ENCODE data around the gene PLA2G1B.
A peak's percentile ranks its signal among the peaks of the same experiment; 100 is the strongest.

The PLA2G1B gene

DNA sequence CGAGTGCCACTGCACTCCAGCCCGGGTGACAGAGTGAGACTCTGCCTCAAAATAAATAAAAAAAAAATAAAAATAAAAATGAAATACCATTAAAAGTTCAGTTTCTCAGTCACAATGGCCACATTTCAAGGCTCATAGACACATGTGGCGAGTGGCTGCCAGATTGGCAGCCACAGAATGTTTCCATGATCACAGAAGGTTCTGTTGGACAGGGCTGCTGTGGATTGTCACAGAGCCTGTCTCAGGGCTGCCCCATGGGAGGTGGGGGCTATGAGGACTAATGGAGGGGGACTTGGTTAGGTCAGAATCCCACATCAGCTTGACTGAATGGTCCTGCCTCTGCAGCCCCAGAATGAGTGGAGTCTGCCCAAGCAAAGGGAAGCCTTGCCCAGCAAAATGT is 3.8 kb upstream of the PLA2G1B start:
- H3K36me3 ChIP-seq (ENCODE audit: control insufficient read depth in 2 of 2, insufficient read depth in 2 of 2, low read length in 2 of 2) = no peaks in the 10 kb centered on the region
- H3K4me3 ChIP-seq (ENCODE audit: low read length in 2 of 2) = no peak overlapping the region
- no peaks in the 10 kb centered on the region for H3K9me3 ChIP-seq (ENCODE audit: control insufficient read depth in 2 of 2, low read length in 2 of 2)
- H3K27me3 ChIP-seq (ENCODE audit: control insufficient read depth in 2 of 2, insufficient read depth in 2 of 2, low read length in 2 of 2) = no peaks in the 10 kb centered on the region
- no peak overlapping the region for H3K9ac ChIP-seq (ENCODE audit: low read depth in 1 of 2, low read length in 2 of 2)
- no peak overlapping the region for H3K27ac ChIP-seq (ENCODE audit: low read depth in 2 of 2, low read length in 2 of 2)
- H3K4me1 ChIP-seq (ENCODE audit: control insufficient read depth in 2 of 2, insufficient read depth in 2 of 2, low read length in 2 of 2) = no peaks in the 10 kb centered on the region

DNA sequence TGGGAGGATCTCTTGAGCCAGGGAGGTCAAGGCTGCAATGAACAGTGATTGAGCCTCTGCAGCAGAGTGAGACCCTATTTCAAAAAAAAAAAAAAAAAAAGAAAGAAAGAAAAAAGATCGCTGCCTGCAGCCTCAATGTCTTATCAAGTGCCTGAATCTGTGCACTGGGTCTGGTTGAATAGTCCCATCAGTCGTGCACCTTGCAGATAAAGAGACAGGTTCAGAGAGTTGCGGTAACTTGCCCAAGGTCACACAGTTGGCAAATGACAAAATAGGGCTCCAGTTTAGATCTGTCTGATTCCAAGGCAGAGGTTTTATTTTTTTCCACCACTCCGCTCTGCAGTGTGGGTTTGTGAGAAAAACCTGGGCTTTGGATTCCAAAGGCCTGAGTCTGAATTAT is 649 bp upstream of the PLA2G1B start:
- H3K9ac ChIP-seq (ENCODE audit: low read depth in 1 of 2, low read length in 2 of 2) = no peak overlapping the region
- no peaks in the 10 kb centered on the region for H3K9me3 ChIP-seq (ENCODE audit: control insufficient read depth in 2 of 2, low read length in 2 of 2)
- no peaks in the 10 kb centered on the region for H3K36me3 ChIP-seq (ENCODE audit: control insufficient read depth in 2 of 2, insufficient read depth in 2 of 2, low read length in 2 of 2)
- H3K27me3 ChIP-seq (ENCODE audit: control insufficient read depth in 2 of 2, insufficient read depth in 2 of 2, low read length in 2 of 2) = no peaks in the 10 kb centered on the region
- no peak overlapping the region for H3K4me3 ChIP-seq (ENCODE audit: low read length in 2 of 2)
- H3K4me1 ChIP-seq (ENCODE audit: control insufficient read depth in 2 of 2, insufficient read depth in 2 of 2, low read length in 2 of 2) = peaks cover 0 to 4% of the 10 kb centered on the region in 2 donors
- H3K27ac ChIP-seq (ENCODE audit: low read depth in 2 of 2, low read length in 2 of 2) = no peak overlapping the region

DNA sequence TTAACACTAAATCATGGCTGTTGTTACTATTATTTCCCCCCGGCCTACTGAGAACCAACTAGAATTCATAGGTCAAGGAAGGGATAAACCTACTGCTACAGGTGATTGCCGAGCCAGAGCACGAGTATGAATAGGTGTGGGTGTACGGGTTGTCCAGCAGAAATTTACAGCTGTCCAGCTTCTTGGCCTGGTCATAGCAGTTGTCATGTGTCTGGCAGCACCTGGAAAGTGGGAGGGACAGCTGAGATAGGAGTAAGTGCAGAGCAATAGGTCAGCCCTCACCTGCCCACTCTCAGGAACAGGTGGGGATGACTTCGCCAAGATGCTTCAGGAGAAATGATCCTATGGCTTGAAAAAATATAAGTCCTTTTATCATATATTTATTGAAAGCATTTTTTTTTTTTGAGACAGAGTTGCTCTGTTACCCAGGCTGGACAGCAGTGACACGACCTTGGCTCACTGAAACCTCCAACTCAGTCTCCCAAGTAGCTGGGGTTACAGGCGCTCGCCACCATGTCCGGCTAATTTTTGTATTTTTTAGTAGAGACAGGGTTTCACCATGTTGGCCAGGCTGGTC is 2.6 kb downstream of the PLA2G1B start:
- Histone ChIP-seq H3K4me1 (ENCODE audit: control insufficient read depth in 2 of 2, insufficient read depth in 2 of 2, low read length in 2 of 2) (peaks cover 12 to 19% of the 10 kb centered on the region in 2 donors), H3K36me3 (ENCODE audit: control insufficient read depth in 2 of 2, insufficient read depth in 2 of 2, low read length in 2 of 2) (no peaks in the 10 kb centered on the region), H3K4me3 (ENCODE audit: low read length in 2 of 2) (no peak overlapping the region), H3K9ac (ENCODE audit: low read depth in 1 of 2, low read length in 2 of 2) (no peak overlapping the region), H3K27me3 (ENCODE audit: control insufficient read depth in 2 of 2, insufficient read depth in 2 of 2, low read length in 2 of 2) (no peaks in the 10 kb centered on the region), H3K27ac (ENCODE audit: low read depth in 2 of 2, low read length in 2 of 2) (no peak overlapping the region), H3K9me3 (ENCODE audit: control insufficient read depth in 2 of 2, low read length in 2 of 2) (no peaks in the 10 kb centered on the region)

DNA sequence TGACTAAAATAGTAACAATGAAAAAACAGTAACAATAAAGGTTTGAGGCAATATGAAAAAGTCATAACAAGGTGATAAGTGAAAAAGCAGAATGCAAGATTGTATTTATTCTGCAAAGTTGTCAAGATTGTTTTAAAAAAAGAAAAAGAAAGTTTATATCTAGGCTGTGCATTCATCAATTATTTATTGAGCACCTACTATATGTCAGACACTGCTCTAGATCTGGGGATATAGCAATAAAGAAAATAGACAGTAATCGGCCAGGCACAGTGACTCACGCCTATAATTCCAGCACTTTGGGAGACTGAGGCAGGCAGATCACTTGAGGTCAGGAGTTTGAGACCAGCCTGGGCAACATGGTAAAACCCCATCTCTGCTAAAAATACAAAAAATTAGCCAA is 3.8 kb downstream of the PLA2G1B start:
- H3K9ac ChIP-seq (ENCODE audit: low read depth in 1 of 2, low read length in 2 of 2) = no peak overlapping the region
- H3K4me1 ChIP-seq (ENCODE audit: control insufficient read depth in 2 of 2, insufficient read depth in 2 of 2, low read length in 2 of 2) = peaks cover 12 to 19% of the 10 kb centered on the region in 2 donors
- no peaks in the 10 kb centered on the region for H3K36me3 ChIP-seq (ENCODE audit: control insufficient read depth in 2 of 2, insufficient read depth in 2 of 2, low read length in 2 of 2)
- H3K27me3 ChIP-seq (ENCODE audit: control insufficient read depth in 2 of 2, insufficient read depth in 2 of 2, low read length in 2 of 2) = no peaks in the 10 kb centered on the region
- no peak overlapping the region for H3K27ac ChIP-seq (ENCODE audit: low read depth in 2 of 2, low read length in 2 of 2)
- H3K4me3 ChIP-seq (ENCODE audit: low read length in 2 of 2) = no peak overlapping the region
- no peaks in the 10 kb centered on the region for H3K9me3 ChIP-seq (ENCODE audit: control insufficient read depth in 2 of 2, low read length in 2 of 2)

DNA sequence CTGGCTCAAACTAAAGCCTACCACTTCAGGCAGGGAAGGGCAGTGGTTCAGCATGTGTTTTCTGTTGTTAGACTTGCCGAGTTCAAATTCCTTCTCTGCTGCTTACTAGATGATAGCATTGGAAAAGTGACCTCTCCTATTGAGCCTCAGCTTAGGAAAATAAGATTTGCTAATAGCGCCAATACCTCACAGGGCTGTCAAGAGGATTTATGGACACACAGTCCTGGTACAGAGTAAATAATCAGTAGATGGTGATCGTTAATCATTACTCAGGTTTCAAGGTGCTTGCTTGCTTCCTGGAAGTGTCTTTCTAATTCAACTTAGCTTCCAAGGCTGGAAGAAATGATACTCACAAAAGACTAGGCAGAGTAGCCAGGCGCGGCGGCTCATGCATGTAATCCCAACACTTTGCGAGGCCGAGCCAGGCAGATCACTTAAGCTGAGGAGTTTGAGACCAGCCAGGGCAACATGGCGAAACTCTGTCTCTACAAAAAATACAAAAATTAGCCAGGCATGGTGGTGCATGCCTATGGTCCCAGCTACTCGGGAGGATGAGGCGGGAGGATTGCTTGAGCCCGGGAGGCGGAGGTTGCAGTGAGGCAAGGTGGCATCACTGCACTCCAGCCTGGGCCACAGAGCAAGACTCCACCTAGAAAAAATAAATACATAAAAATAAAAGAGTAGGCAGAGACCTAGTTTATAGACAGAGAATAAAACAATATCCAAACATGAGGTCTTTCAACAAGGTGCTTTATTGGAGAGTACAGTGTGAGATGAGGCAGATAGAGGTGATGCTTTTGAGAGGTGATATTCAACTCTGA is 6.0 kb downstream of the PLA2G1B start:
- Histone ChIP-seq H3K4me3 (ENCODE audit: low read length in 2 of 2) (peak overlapping the region; percentile 14 to 33), H3K27me3 (ENCODE audit: control insufficient read depth in 2 of 2, insufficient read depth in 2 of 2, low read length in 2 of 2) (no peaks in the 10 kb centered on the region), H3K4me1 (ENCODE audit: control insufficient read depth in 2 of 2, insufficient read depth in 2 of 2, low read length in 2 of 2) (peaks cover 18 to 24% of the 10 kb centered on the region in 2 donors), H3K9me3 (ENCODE audit: control insufficient read depth in 2 of 2, low read length in 2 of 2) (no peaks in the 10 kb centered on the region), H3K27ac (ENCODE audit: low read depth in 2 of 2, low read length in 2 of 2) (peak overlapping the region; percentile 24 to 79), H3K36me3 (ENCODE audit: control insufficient read depth in 2 of 2, insufficient read depth in 2 of 2, low read length in 2 of 2) (no peaks in the 10 kb centered on the region), H3K9ac (ENCODE audit: low read depth in 1 of 2, low read length in 2 of 2) (peak overlapping the region in 1 of 2 donors; percentile 35)

DNA sequence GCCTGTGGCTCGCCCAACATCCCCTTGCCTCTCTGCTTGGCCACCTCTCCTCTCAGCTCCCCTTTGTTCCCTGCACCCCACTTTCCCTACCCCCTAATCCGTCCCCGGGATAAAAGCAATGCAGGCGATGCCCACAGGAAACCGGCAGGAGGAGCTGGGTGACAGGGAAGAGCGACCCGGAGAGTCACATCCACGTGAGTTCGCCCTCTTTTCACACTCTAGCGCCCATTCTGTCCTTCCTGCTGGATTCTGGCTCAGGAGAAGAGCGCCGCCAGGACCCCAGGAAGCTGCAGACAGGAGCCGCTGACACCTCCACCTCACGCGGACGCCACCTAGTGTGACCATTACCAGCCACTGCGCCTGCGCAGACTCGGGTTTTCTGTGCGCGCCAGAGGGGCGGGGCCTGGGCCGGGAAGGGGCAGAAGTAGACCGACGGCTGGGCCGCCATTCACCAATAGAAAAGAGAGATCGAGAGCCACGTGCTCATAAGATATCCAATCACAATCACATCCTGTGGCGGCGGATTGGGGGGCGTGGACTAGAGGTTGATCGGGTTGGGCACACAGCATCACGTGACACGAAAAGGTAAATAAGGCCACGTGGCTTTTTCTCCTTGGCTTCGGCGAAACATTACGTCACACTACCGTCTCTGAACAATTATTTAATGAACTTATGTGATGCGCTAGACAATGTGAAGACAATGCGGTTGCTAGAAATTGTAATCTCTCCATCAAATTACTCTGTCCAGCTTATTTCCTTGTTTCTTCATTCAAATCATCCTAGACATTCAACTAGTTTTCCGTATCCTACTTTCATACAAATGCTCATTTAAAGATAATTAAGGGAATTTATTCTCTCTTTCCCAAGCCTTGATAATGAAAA is 10.1 kb downstream of the PLA2G1B start:
- no peaks in the 10 kb centered on the region for H3K27me3 ChIP-seq (ENCODE audit: control insufficient read depth in 2 of 2, insufficient read depth in 2 of 2, low read length in 2 of 2)
- no peaks in the 10 kb centered on the region for H3K9me3 ChIP-seq (ENCODE audit: control insufficient read depth in 2 of 2, low read length in 2 of 2)
- H3K4me1 ChIP-seq (ENCODE audit: control insufficient read depth in 2 of 2, insufficient read depth in 2 of 2, low read length in 2 of 2) = peaks cover 18 to 20% of the 10 kb centered on the region in 2 donors
- H3K27ac ChIP-seq (ENCODE audit: low read depth in 2 of 2, low read length in 2 of 2) = peak overlapping the region; percentile 85 to 89
- H3K9ac ChIP-seq (ENCODE audit: low read depth in 1 of 2, low read length in 2 of 2) = peak overlapping the region; percentile 88 to 92
- H3K4me3 ChIP-seq (ENCODE audit: low read length in 2 of 2) = peak overlapping the region; percentile 84 to 93
- no peaks in the 10 kb centered on the region for H3K36me3 ChIP-seq (ENCODE audit: control insufficient read depth in 2 of 2, insufficient read depth in 2 of 2, low read length in 2 of 2)

DNA sequence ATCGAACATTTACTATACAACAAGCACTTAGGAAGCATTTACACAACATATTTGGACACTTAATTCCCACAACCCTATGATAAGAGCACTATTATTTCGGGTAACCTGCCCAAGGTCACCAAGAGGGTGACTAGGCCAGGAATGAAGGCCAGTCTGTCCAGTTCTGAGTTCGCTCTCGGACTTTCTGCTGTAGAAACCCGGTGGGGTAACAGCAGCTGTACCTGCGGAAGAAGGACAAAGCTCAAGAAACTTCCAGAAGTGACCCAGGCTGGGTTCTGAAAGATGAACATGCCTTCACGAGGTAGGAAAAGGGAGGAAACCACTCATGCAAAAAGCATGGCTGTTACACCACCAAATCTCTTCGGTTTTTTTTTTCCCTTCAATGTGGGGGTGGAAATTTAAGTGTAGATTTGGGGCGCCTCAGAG is 10.8 kb downstream of the PLA2G1B start:
- H3K9me3 ChIP-seq (ENCODE audit: control insufficient read depth in 2 of 2, low read length in 2 of 2) = no peaks in the 10 kb centered on the region
- peak overlapping the region; percentile 85 to 89 for H3K27ac ChIP-seq (ENCODE audit: low read depth in 2 of 2, low read length in 2 of 2)
- H3K4me3 ChIP-seq (ENCODE audit: low read length in 2 of 2) = peak overlapping the region; percentile 84 to 93
- H3K36me3 ChIP-seq (ENCODE audit: control insufficient read depth in 2 of 2, insufficient read depth in 2 of 2, low read length in 2 of 2) = no peaks in the 10 kb centered on the region
- H3K9ac ChIP-seq (ENCODE audit: low read depth in 1 of 2, low read length in 2 of 2) = peak overlapping the region; percentile 88 to 92
- peaks cover 13 to 15% of the 10 kb centered on the region in 2 donors for H3K4me1 ChIP-seq (ENCODE audit: control insufficient read depth in 2 of 2, insufficient read depth in 2 of 2, low read length in 2 of 2)
- no peaks in the 10 kb centered on the region for H3K27me3 ChIP-seq (ENCODE audit: control insufficient read depth in 2 of 2, insufficient read depth in 2 of 2, low read length in 2 of 2)

DNA sequence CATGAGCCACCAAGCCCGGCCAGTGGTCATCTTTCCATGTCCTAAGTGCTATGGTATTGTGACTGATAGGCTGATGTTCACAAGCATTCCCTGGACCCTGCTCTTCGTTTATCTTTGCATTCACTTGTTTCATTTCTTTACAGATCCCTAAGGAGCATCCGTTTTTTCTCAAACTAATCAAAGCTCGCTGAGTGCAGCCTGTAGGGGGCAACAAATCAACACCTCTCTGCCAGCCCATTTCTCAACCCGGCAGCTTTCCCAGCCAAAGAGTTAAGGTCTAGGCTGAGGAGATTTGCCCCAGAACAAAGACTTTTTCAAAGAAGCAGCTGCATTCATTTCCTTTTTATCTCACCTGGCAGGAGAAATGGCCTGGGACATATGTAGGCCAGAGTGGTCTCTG is 13.4 kb downstream of the PLA2G1B start:
- H3K4me1 ChIP-seq (ENCODE audit: control insufficient read depth in 2 of 2, insufficient read depth in 2 of 2, low read length in 2 of 2) = peaks cover 6 to 7% of the 10 kb centered on the region in 2 donors
- H3K4me3 ChIP-seq (ENCODE audit: low read length in 2 of 2) = no peak overlapping the region
- no peaks in the 10 kb centered on the region for H3K27me3 ChIP-seq (ENCODE audit: control insufficient read depth in 2 of 2, insufficient read depth in 2 of 2, low read length in 2 of 2)
- H3K9ac ChIP-seq (ENCODE audit: low read depth in 1 of 2, low read length in 2 of 2) = no peak overlapping the region
- no peak overlapping the region for H3K27ac ChIP-seq (ENCODE audit: low read depth in 2 of 2, low read length in 2 of 2)
- H3K36me3 ChIP-seq (ENCODE audit: control insufficient read depth in 2 of 2, insufficient read depth in 2 of 2, low read length in 2 of 2) = no peaks in the 10 kb centered on the region
- H3K9me3 ChIP-seq (ENCODE audit: control insufficient read depth in 2 of 2, low read length in 2 of 2) = no peaks in the 10 kb centered on the region

DNA sequence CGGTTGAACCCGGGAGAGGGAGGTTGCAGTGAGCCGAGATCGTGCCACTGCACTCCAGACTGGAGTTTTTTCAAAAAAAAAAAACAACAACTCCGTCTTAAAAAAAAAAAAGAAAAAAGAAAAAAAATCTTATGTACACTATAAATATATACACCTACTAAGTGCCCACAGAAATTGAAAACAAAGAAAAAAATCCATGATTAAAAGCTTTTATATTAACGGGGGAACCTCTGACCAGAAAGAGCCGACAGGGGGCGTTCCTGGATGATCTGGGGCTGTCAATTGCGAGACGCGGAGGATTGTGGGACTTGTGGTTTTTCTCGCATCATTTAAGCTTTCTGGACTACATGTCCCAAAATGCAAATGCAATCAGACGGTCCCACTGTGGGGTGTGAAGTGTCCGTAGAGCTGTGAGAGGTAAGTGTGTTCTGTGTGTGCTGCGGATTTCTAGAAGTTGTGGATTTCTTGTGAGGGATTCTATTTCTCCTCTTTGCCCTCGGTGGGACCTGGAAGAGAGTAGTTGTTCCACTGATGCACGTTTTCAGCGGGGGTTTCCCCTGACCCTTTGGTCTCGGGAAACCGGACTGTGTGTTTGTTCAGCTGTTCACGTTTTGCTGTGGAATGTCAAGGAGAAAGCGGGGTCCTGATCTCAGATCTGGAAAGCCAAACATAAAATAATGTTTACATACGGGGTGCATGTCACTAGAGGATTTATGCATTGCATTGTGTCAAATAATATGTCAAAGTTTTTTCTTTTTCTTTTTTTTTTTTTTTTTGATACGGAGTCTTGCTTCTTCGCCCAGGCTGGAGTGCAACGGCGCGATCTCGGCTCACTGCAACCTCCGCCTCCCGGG is 25.4 kb downstream of the PLA2G1B start, which contains the start of gene SIRT4:
Gene SIRT4 (plus strand): TSS at position 360 of the 854 bp plus-strand sequence. CDS start 1,241 bp downstream, outside the sequence.
- H3K9ac ChIP-seq (ENCODE audit: low read depth in 1 of 2, low read length in 2 of 2) = peak within 1 kb of the TSS; percentile 34 to 94

More for the DNA sequence above, 25.4 kb downstream of the PLA2G1B start, which contains the start of gene SIRT4:
- Histone ChIP-seq H3K4me1 (ENCODE audit: control insufficient read depth in 2 of 2, insufficient read depth in 2 of 2, low read length in 2 of 2) (no peaks in the 10 kb centered on the region), H3K9me3 (ENCODE audit: control insufficient read depth in 2 of 2, low read length in 2 of 2) (no peaks in the 10 kb centered on the region), H3K27me3 (ENCODE audit: control insufficient read depth in 2 of 2, insufficient read depth in 2 of 2, low read length in 2 of 2) (no peaks in the 10 kb centered on the region), H3K36me3 (ENCODE audit: control insufficient read depth in 2 of 2, insufficient read depth in 2 of 2, low read length in 2 of 2) (no peaks in the 10 kb centered on the region), H3K4me3 (ENCODE audit: low read length in 2 of 2) (peak within 1 kb of the TSS; percentile 63 to 91), H3K27ac (ENCODE audit: low read depth in 2 of 2, low read length in 2 of 2) (peak within 1 kb of the TSS; percentile 27 to 59)

Measured in mucosa of rectum (tissue), 2 donors.